Colonic mucosa (tissue), 4 donors: Measurements from ENCODE around the gene CNOT4. TPM values are rescaled to one million over a fixed set of nuclear protein-coding genes. Genes with fewer than 3 reads are reported as not detected.

Source experiments
- DNase-seq: peaks from one replicate; pipeline ENCODE4 v3.0.0-alpha.2; 2020
- H3K27ac ChIP-seq: fragments of 200-600 bp; one replicate; pipeline ENCODE4 v1.8.0; 2021
- H3K27me3 ChIP-seq: fragments of 200-600 bp; one replicate; pipeline ENCODE4 v1.8.0; 2021
- H3K36me3 ChIP-seq: fragments of 200-600 bp; one replicate; pipeline ENCODE4 v1.8.0; 2021
- H3K4me1 ChIP-seq: fragments of 200-600 bp; one replicate; pipeline ENCODE4 v1.8.0; 2021; ENCODE audit warnings: mild to moderate bottlenecking
- H3K4me3 ChIP-seq: fragments of 200-600 bp; one replicate; pipeline ENCODE4 v1.8.0; 2021
- H3K9ac ChIP-seq, 2 donors: one replicate each; pipeline ENCODE4 v1.7.0; 2013; ENCODE audit warnings: control low read depth in 2 of 2, low read depth in 2 of 2, low read length in 2 of 2
- H3K9me3 ChIP-seq: fragments of 200-600 bp; one replicate; pipeline ENCODE4 v1.8.0; 2021
- CTCF ChIP-seq: fragments of 200-600 bp; IDR thresholded peaks from one replicate; pipeline ENCODE4 v1.8.0; 2022; ENCODE audit warnings: antibody characterized with exemption, mild to moderate bottlenecking
- intact Hi-C: fragments of 100-400 bp; cut with DNase I; formaldehyde crosslinking; loops from one replicate; pipeline ENCODE4 v1.14.1; 2022
- total RNA-seq, 2 donors: library from RNA; stranded (reverse); fragmentation: NEBNext Ultra II Directional in 1 of 2; extraction: Animal tissue kit (Norgen Biotek cat#: 25700) in 1 of 2; gene quantifications; one replicate each; pipeline ENCODE4 v1.2.1, GENCODE V29; 2021
- donor health status: healthy.
- donor health status: DM: no; HTN: no; CAD: no.
- donor health status: DM: no; HTN: no; CAD: no.

Gene CNOT4
- total RNA-seq, 2 donors from 2014 or later: 14.7 to 20.9 TPM

GRCh38 chr7:135411098-135411497 is 98.8 kb downstream of the CNOT4 start:
- no peak for TF ChIP-seq CTCF
- no peak for DNase-seq
- Histone ChIP-seq H3K27me3 (no peaks in the 10 kb centered on the region), H3K9me3 (no peaks in the 10 kb centered on the region), H3K36me3 (no peaks in the 10 kb centered on the region), H3K4me1 (no peaks in the 10 kb centered on the region), H3K4me3 (no peak overlapping the region), H3K27ac (no peak overlapping the region), H3K9ac (no peak overlapping the region)
- intact Hi-C loops: no loop called here

- TF ChIP-seq CTCF: no peak
- Histone ChIP-seq H3K9me3 (no peaks in the 10 kb centered on the region), H3K9ac (no peak overlapping the region), H3K4me3 (no peak overlapping the region), H3K27me3 (no peaks in the 10 kb centered on the region), H3K27ac (no peak overlapping the region), H3K4me1 (no peaks in the 10 kb centered on the region), H3K36me3 (no peaks in the 10 kb centered on the region)
- intact Hi-C loops: no loop called here
- DNase-seq: no peak
Measured at GRCh38 chr7:135410543-135410942, 99.4 kb downstream of the CNOT4 start.

- DNase-seq: no peak
- intact Hi-C loops: no loop called here
- no peaks in the 10 kb centered on the region for H3K27me3 ChIP-seq
- H3K4me1 ChIP-seq: no peaks in the 10 kb centered on the region
- no peaks in the 10 kb centered on the region for H3K9me3 ChIP-seq
- no peak overlapping the region for H3K27ac ChIP-seq
- no peak for TF ChIP-seq CTCF
- no peak overlapping the region for H3K4me3 ChIP-seq
- H3K9ac ChIP-seq: no peak overlapping the region
- no peaks in the 10 kb centered on the region for H3K36me3 ChIP-seq
Measured at GRCh38 chr7:135409845-135410542, 99.9 kb downstream of the CNOT4 start.

GRCh38 chr7:135407884-135408283 is 102.0 kb downstream of the CNOT4 start:
- DNase-seq: no peak
- intact Hi-C loops: no loop called here
- Histone ChIP-seq H3K4me1 (no peaks in the 10 kb centered on the region), H3K4me3 (no peak overlapping the region), H3K36me3 (no peaks in the 10 kb centered on the region), H3K27me3 (no peaks in the 10 kb centered on the region), H3K9me3 (no peaks in the 10 kb centered on the region), H3K9ac (no peak overlapping the region), H3K27ac (no peak overlapping the region)
- no peak for TF ChIP-seq CTCF

- TF ChIP-seq CTCF: no peak
- Histone ChIP-seq H3K36me3 (no peaks in the 10 kb centered on the region), H3K4me3 (no peak overlapping the region), H3K9me3 (no peaks in the 10 kb centered on the region), H3K4me1 (no peaks in the 10 kb centered on the region), H3K27me3 (no peaks in the 10 kb centered on the region), H3K27ac (no peak overlapping the region), H3K9ac (no peak overlapping the region)
- DNase-seq: no peak
- intact Hi-C loops: no loop called here
Measured at GRCh38 chr7:135406918-135407317, 103.0 kb downstream of the CNOT4 start.
